Measurements from ENCODE around the gene TRPV5. TPM values are rescaled to one million over a fixed set of nuclear protein-coding genes. Genes with fewer than 3 reads are reported as not detected.

Gene TRPV5
- total and polyA plus RNA-seq, 2 of the 8 experiments (the other 6 are each of a cell fraction or from before 2014, with no cell fraction given) = 0.03 TPM; not detected in 1

DNA sequence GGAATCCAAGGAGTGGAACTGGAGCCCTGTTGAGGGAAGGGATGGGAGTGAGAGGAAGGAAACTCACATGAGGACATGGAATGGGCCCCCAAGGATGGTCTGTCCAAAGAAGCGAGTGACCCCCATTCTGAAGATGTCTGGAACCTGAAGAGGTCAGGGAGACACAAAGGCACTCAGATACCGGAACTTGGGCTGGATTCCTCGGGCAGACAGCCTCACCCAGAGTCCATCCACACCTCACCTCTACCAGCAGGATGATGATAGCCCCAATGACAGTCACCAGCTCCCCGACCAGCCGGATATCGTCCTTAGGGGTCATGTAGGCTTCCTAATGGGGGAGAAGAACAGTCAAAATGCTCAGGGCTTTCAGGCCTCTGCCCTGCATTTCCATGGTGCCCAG lies 58.7 kb downstream of the TRPV5 start (continued):
- TF ChIP-seq CHD7 (IDR thresholded peaks at IDR 0.05; ENCODE audit: insufficient replicate concordance, low read length) (no peak), RBBP5 (IDR thresholded peaks at IDR 0.05; ENCODE audit: borderline replicate concordance, low read depth, low read length) (no peak)

All from H1 (cell line).